Astrocyte (in vitro differentiated cells and primary cell): ENCODE results near the gene CYP4F2.

Source experiments
- EZH2 ChIP-seq: IDR thresholded peaks from 2 replicates; pipeline ENCODE4 v1.6.1; 2012; ENCODE audit warnings: mild to moderate bottlenecking, low read length, inconsistent platforms; ENCODE audit not compliant: insufficient read depth
- TF ChIP-seq, protein P1 (sequence below): IDR thresholded peaks from 2 replicates; pipeline ENCODE4 v1.5.1; 2011; ENCODE audit warnings: low read depth, mild to moderate bottlenecking, inconsistent platforms, low read length, moderate library complexity; ENCODE audit not compliant: insufficient read depth

DNA sequence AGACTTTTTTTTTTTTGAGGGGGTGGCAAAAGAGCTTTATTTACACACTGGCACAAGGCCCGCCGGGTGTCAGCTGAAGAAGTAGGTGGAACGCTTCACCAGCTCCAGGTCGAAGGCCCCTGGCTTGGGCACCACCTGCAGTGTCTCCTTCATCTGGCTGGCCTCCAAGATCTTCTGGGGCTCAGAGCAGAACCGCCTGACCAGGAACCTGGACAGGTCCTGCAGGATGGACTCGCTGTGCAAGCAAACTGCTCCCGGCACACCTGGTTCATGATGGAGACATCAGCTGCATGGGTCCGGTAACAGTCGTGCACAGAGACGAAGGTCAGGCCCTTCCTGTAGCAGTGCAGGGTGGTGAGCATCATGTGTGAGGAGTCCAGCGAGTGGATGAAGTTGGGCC is 4.4 kb upstream of the CYP4F2 start:
- TF ChIP-seq, protein P1, sequence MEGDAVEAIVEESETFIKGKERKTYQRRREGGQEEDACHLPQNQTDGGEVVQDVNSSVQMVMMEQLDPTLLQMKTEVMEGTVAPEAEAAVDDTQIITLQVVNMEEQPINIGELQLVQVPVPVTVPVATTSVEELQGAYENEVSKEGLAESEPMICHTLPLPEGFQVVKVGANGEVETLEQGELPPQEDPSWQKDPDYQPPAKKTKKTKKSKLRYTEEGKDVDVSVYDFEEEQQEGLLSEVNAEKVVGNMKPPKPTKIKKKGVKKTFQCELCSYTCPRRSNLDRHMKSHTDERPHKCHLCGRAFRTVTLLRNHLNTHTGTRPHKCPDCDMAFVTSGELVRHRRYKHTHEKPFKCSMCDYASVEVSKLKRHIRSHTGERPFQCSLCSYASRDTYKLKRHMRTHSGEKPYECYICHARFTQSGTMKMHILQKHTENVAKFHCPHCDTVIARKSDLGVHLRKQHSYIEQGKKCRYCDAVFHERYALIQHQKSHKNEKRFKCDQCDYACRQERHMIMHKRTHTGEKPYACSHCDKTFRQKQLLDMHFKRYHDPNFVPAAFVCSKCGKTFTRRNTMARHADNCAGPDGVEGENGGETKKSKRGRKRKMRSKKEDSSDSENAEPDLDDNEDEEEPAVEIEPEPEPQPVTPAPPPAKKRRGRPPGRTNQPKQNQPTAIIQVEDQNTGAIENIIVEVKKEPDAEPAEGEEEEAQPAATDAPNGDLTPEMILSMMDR, result no peak
- TF ChIP-seq EZH2, result no peak
